Lung (tissue), 12 donors: ENCODE data around the gene TGFA. TPM values are rescaled to one million over a fixed set of nuclear protein-coding genes. Genes with fewer than 3 reads are reported as not detected.

ENCODE experiments used
- ATAC-seq: fragments of 200-7000 bp; cut with Tn5 transposase; one replicate; pipeline ENCODE4 v1.9.1; 2020; ENCODE audit warnings: moderate number of reproducible peaks; ENCODE audit not compliant: insufficient read depth, low FRiP score
- DNase-seq, 3 donors: peaks; one replicate each; pipeline ENCODE4 v3.0.0-alpha.2; 2013 to 2017
- H3K27ac ChIP-seq, 2 donors: one replicate each; pipeline ENCODE4 v1.5.1; 2013; ENCODE audit warnings: mild to moderate bottlenecking in 2 of 2, moderate library complexity in 2 of 2, control low read depth in 1 of 2, inconsistent platforms in 1 of 2, low read depth in 1 of 2, low read length in 1 of 2
- H3K27me3 ChIP-seq, 3 donors: one replicate each; pipeline ENCODE4 v1.5.1; 2013; ENCODE audit warnings: low read length in 2 of 3; ENCODE audit not compliant: control insufficient read depth in 3 of 3, insufficient read depth in 3 of 3
- H3K36me3 ChIP-seq, 4 donors: one replicate each; pipeline ENCODE4 v1.5.1; 2013; ENCODE audit warnings: low read length in 4 of 4, mild to moderate bottlenecking in 1 of 4, moderate library complexity in 1 of 4; ENCODE audit not compliant: control insufficient read depth in 4 of 4, insufficient read depth in 4 of 4
- H3K4me1 ChIP-seq, 5 donors: one replicate each; pipeline ENCODE4 v1.5.1; 2013; ENCODE audit warnings: low read length in 5 of 5, mild to moderate bottlenecking in 2 of 5, moderate library complexity in 1 of 5; ENCODE audit not compliant: control insufficient read depth in 5 of 5, insufficient read depth in 5 of 5
- H3K4me3 ChIP-seq: one replicate; pipeline ENCODE4 v1.5.1; 2013; ENCODE audit warnings: mild to moderate bottlenecking, control low read depth, moderate library complexity
- H3K9ac ChIP-seq, 2 donors: one replicate each; pipeline ENCODE4 v1.5.1; 2013; ENCODE audit warnings: low read length in 2 of 2, control low read depth in 1 of 2; ENCODE audit not compliant: insufficient read depth in 1 of 2
- H3K9me3 ChIP-seq, 4 donors: one replicate each; pipeline ENCODE4 v1.5.1; 2013; ENCODE audit warnings: low read length in 3 of 4, mild to moderate bottlenecking in 1 of 4, moderate library complexity in 1 of 4; ENCODE audit not compliant: control insufficient read depth in 4 of 4, insufficient read depth in 3 of 4
- CTCF ChIP-seq: IDR thresholded peaks from 2 replicates; pipeline ENCODE4 v1.5.1; 2012; ENCODE audit warnings: mild to moderate bottlenecking; ENCODE audit errors: control extremely low read depth, extremely low read depth
- WGBS, 2 donors: extraction: QIAGEN DNeasy Blood & Tissue Kit; methylation state at CpG; one replicate each; pipeline ENCODE4 v1.1.7; 2013; 5-methylcytosine and 5-hydroxymethylcytosine counted together
- polyA plus RNA-seq, 2 donors: library from polyadenylated mRNA; stranded (reverse); fragments of 200-250 nt; gene quantifications; one replicate each; pipeline ENCODE4 v1.2.1, GENCODE V29; 2013
- total RNA-seq, 2 donors: library from RNA; depleted of rRNA in 1 of 2; stranded (reverse); fragments of >200 nt in 1 of 2; gene quantifications; one replicate each; pipeline ENCODE4 v1.2.1, GENCODE V29; 2014 to 2021
- donor health status: control.
- donor health status: control.
- donor health status: Bipolar disorder and iron deficiency.
- donor health status: healthy.
- donor health status: DM: yes; HTN: yes; CAD: no.

TGFA gene
- total and polyA plus RNA-seq, 4 donors = 1.9 to 13.0 (median 7.0) TPM

- no peak for TF ChIP-seq CTCF
- H3K9ac ChIP-seq = no peak overlapping the region
- ATAC-seq (no peak), DNase-seq (no peak)
- peaks cover 0 to 2% (median 0%) of the 10 kb centered on the region in 4 donors for H3K9me3 ChIP-seq
- H3K4me1 ChIP-seq = no peaks in the 10 kb centered on the region
- WGBS, 2 donors = 66 to 79% methylated on average over 7 of the region's 7 CpGs
- no peak overlapping the region for H3K27ac ChIP-seq
- H3K4me3 ChIP-seq = no peak overlapping the region
- H3K27me3 ChIP-seq = no peaks in the 10 kb centered on the region
- no peaks in the 10 kb centered on the region for H3K36me3 ChIP-seq
Observed at GRCh38 chr2:70425682-70426301, 127.8 kb downstream of the TGFA start.

- no peaks in the 10 kb centered on the region for H3K36me3 ChIP-seq
- TF ChIP-seq CTCF = no peak
- H3K27ac ChIP-seq = no peak overlapping the region
Observed at GRCh38 chr2:70420740-70421139, 132.9 kb downstream of the TGFA start.

GRCh38 chr2:70420143-70420542, 133.5 kb downstream of the TGFA start:
- no peak for TF ChIP-seq CTCF
- Histone ChIP-seq H3K4me3 (no peak overlapping the region), H3K4me1 (no peaks in the 10 kb centered on the region), H3K36me3 (no peaks in the 10 kb centered on the region), H3K27ac (no peak overlapping the region), H3K27me3 (no peaks in the 10 kb centered on the region), H3K9ac (no peak overlapping the region), H3K9me3 (no peaks in the 10 kb centered on the region)
- DNase-seq (no peak), ATAC-seq (no peak)
- WGBS, 2 donors = 67 to 84% methylated on average over 4 of the region's 4 CpGs

More at GRCh38 chr2:70420740-70421139, 132.9 kb downstream of the TGFA start:
- ATAC-seq = no peak
- Histone ChIP-seq H3K9me3 (peaks cover 0 to under 1% (median 0%) of the 10 kb centered on the region in 4 donors), H3K4me1 (no peaks in the 10 kb centered on the region), H3K4me3 (no peak overlapping the region), H3K27me3 (no peaks in the 10 kb centered on the region), H3K9ac (no peak overlapping the region)
- DNase-seq = no peak
- 74 to 81% methylated on average over 8 of the region's 8 CpGs for WGBS, 2 donors

- no peak overlapping the region for H3K9ac ChIP-seq
- H3K36me3 ChIP-seq = no peaks in the 10 kb centered on the region
- WGBS, 2 donors = 88 to 92% methylated on average over 12 of the region's 12 CpGs
- TF ChIP-seq CTCF = no peak
- no peaks in the 10 kb centered on the region for H3K9me3 ChIP-seq
- no peak for DNase-seq
- H3K4me3 ChIP-seq = no peak overlapping the region
- H3K27ac ChIP-seq = no peak overlapping the region
- no peaks in the 10 kb centered on the region for H3K27me3 ChIP-seq
- ATAC-seq = no peak
- H3K4me1 ChIP-seq = no peaks in the 10 kb centered on the region
Observed at GRCh38 chr2:70418514-70418913, 135.1 kb downstream of the TGFA start.
